OCI-LY1 (cell line): ENCODE data around the gene SNED1.

ENCODE experiments used
- H2AFZ ChIP-seq: fragments of 200-600 bp; sonication (generic), shearing (Covaris generic); 2 replicates; pipeline ENCODE4 v1.6.0; 2014; ENCODE audit warnings: antibody characterized with exemption, mild to moderate bottlenecking, low read length
- H3F3A ChIP-seq: fragments of 200-600 bp; sonication (generic), shearing (Covaris generic); 2 replicates; pipeline ENCODE4 v1.6.0; 2014; ENCODE audit warnings: mild to moderate bottlenecking, antibody characterized with exemption, low read length, moderate library complexity; ENCODE audit not compliant: insufficient read depth
- H3K27ac ChIP-seq: fragments of 200-600 bp; sonication (generic); 2 replicates; pipeline ENCODE4 v1.5.1; 2014; ENCODE audit warnings: low read length, mixed run types, mild to moderate bottlenecking, low read depth; ENCODE audit not compliant: poor library complexity, severe bottlenecking
- H3K27me3 ChIP-seq: fragments of 200-600 bp; sonication (generic); 2 replicates; pipeline ENCODE4 v1.6.0; 2014; ENCODE audit warnings: antibody characterized with exemption, mild to moderate bottlenecking, low read length, moderate library complexity; ENCODE audit not compliant: insufficient read depth
- H3K36me3 ChIP-seq: fragments of 200-600 bp; sonication (generic); 2 replicates; pipeline ENCODE4 v1.6.1; 2014; ENCODE audit warnings: mild to moderate bottlenecking, antibody characterized with exemption, low read length, moderate library complexity, mixed read lengths; ENCODE audit not compliant: insufficient read depth
- H3K4me1 ChIP-seq: fragments of 200-600 bp; sonication (generic); 2 replicates; pipeline ENCODE4 v1.5.1; 2014; ENCODE audit warnings: mild to moderate bottlenecking, low read length, moderate library complexity; ENCODE audit not compliant: insufficient read depth, severe bottlenecking
- H3K4me2 ChIP-seq: fragments of 200-600 bp; sonication (generic), shearing (Covaris generic); 2 replicates; pipeline ENCODE4 v1.6.1; 2014; ENCODE audit warnings: low read length
- H3K4me3 ChIP-seq: fragments of 200-600 bp; sonication (generic); 2 replicates; pipeline ENCODE4 v1.5.1; 2014; ENCODE audit warnings: low read length, low read depth, mild to moderate bottlenecking, mixed read lengths; ENCODE audit not compliant: poor library complexity, severe bottlenecking
- H3K79me2 ChIP-seq: fragments of 200-600 bp; shearing (Covaris generic); 2 replicates; pipeline ENCODE4 v1.6.1; 2016; ENCODE audit warnings: mixed run types, low read length, mixed read lengths; ENCODE audit not compliant: insufficient read depth
- H3K9ac ChIP-seq: fragments of 200-600 bp; sonication (generic), shearing (Covaris generic); 2 replicates; pipeline ENCODE4 v1.6.1; 2014; ENCODE audit warnings: mild to moderate bottlenecking, low read length, mixed read lengths
- H3K9me2 ChIP-seq: fragments of 200-600 bp; sonication (generic), shearing (Covaris generic); 2 replicates; pipeline ENCODE4 v1.6.1; 2014; ENCODE audit warnings: low read depth, mild to moderate bottlenecking, low read length, mixed read lengths
- H3K9me3 ChIP-seq: fragments of 200-600 bp; shearing (Covaris generic); 2 replicates; pipeline ENCODE4 v1.6.1; 2014; ENCODE audit warnings: low read length, mixed read lengths
- H4K20me1 ChIP-seq: fragments of 200-600 bp; sonication (generic), shearing (Covaris generic); 2 replicates; pipeline ENCODE4 v1.6.0; 2016; ENCODE audit warnings: mild to moderate bottlenecking, low read length; ENCODE audit not compliant: insufficient read depth
- CTCF ChIP-seq: fragments of 200-600 bp; sonication (generic), shearing (Covaris generic); IDR thresholded peaks from 2 replicates; pipeline ENCODE4 v1.5.1; 2017; ENCODE audit warnings: mild to moderate bottlenecking, antibody characterized with exemption, low read length, moderate library complexity, mixed read lengths
- EZH2 ChIP-seq: fragments of 200-600 bp; sonication (generic), shearing (Covaris generic); IDR thresholded peaks from 2 replicates; pipeline ENCODE4 v1.8.0; 2017; ENCODE audit warnings: borderline replicate concordance, mixed run types, mild to moderate bottlenecking, antibody characterized with exemption, low read length, moderate library complexity, mixed read lengths

SNED1 gene

GRCh38 chr2:241007880-241008710, 9.7 kb downstream of the SNED1 start:
- Histone ChIP-seq H3K4me1 (peaks cover 30% of the 10 kb centered on the region), H3K9me2 (no peaks in the 10 kb centered on the region), H3K27ac (no peak overlapping the region), H3K79me2 (no peaks in the 10 kb centered on the region), H2AFZ (no peak overlapping the region), H3K4me3 (no peak overlapping the region), H3K9ac (no peak overlapping the region), H3K36me3 (no peaks in the 10 kb centered on the region; the same call in 1 of the 2 replicates), H4K20me1 (no peaks in the 10 kb centered on the region), H3K27me3 (peaks cover 12% of the 10 kb centered on the region; the same call in 1 of the 2 replicates), H3F3A (no peaks in the 10 kb centered on the region), H3K4me2 (no peak overlapping the region), H3K9me3 (peaks cover 14% of the 10 kb centered on the region)
- TF ChIP-seq CTCF (no peak), EZH2 (no peak)

- Histone ChIP-seq H3K9ac (no peak overlapping the region), H3F3A (no peaks in the 10 kb centered on the region)
- TF ChIP-seq CTCF (no peak), EZH2 (no peak)
Measured at GRCh38 chr2:241008711-241009121, 10.3 kb downstream of the SNED1 start.

GRCh38 chr2:241009191-241009590, 10.8 kb downstream of the SNED1 start:
- H2AFZ ChIP-seq, result no peak overlapping the region
- TF ChIP-seq CTCF (no peak), EZH2 (no peak)
- peaks cover 9% of the 10 kb centered on the region for H3K9me3 ChIP-seq
- H3K9me2 ChIP-seq, result no peaks in the 10 kb centered on the region
- no peak overlapping the region for H3K4me2 ChIP-seq
- H3K4me3 ChIP-seq, result no peak overlapping the region
- H3K4me1 ChIP-seq, result peaks cover 30% of the 10 kb centered on the region
- no peak overlapping the region for H3K27ac ChIP-seq
- H3K9ac ChIP-seq, result no peak overlapping the region
- no peaks in the 10 kb centered on the region for H3F3A ChIP-seq
- peaks cover 12% of the 10 kb centered on the region; the same call in 1 of the 2 replicates for H3K27me3 ChIP-seq
- H3K79me2 ChIP-seq, result no peaks in the 10 kb centered on the region
- H3K36me3 ChIP-seq, result no peaks in the 10 kb centered on the region; the same call in 1 of the 2 replicates
- H4K20me1 ChIP-seq, result no peaks in the 10 kb centered on the region

More at GRCh38 chr2:241008711-241009121, 10.3 kb downstream of the SNED1 start:
- Histone ChIP-seq H3K4me3 (no peak overlapping the region), H3K4me1 (peaks cover 30% of the 10 kb centered on the region), H3K36me3 (no peaks in the 10 kb centered on the region; the same call in 1 of the 2 replicates), H4K20me1 (no peaks in the 10 kb centered on the region), H3K4me2 (no peak overlapping the region), H3K79me2 (no peaks in the 10 kb centered on the region), H2AFZ (no peak overlapping the region), H3K9me3 (peaks cover 14% of the 10 kb centered on the region), H3K9me2 (no peaks in the 10 kb centered on the region), H3K27ac (no peak overlapping the region), H3K27me3 (peaks cover 12% of the 10 kb centered on the region; the same call in 1 of the 2 replicates)
